Kidney (tissue), 14 donors: ENCODE data around the gene HAUS6. TPM values are rescaled to one million over a fixed set of nuclear protein-coding genes. Genes with fewer than 3 reads are reported as not detected.

Experiments used
- DNase-seq, 5 donors: peaks; one replicate each; pipeline ENCODE4 v3.0.0-alpha.2; 2013 to 2020
- FAIRE-seq: peaks from 2 replicates; lab custom pipeline; 2012; peaks lifted over from hg19 to GRCh38; lab: Jason Lieb, UNC
- H3K27ac ChIP-seq, 2 donors: one replicate each; pipeline ENCODE4 v1.7.0; 2013; ENCODE audit warnings: low read depth in 2 of 2, low read length in 2 of 2, inconsistent platforms in 1 of 2
- H3K27me3 ChIP-seq: one replicate; pipeline ENCODE4 v1.7.1; 2013; ENCODE audit warnings: low read length, inconsistent platforms; ENCODE audit not compliant: control insufficient read depth, insufficient read depth
- H3K36me3 ChIP-seq, 3 donors: one replicate each; pipeline versions ENCODE4 v1.7.0 to v1.7.1; 2013; ENCODE audit warnings: low read length in 3 of 3, control low read depth in 1 of 3, inconsistent platforms in 1 of 3; ENCODE audit not compliant: insufficient read depth in 3 of 3, control insufficient read depth in 2 of 3
- H3K4me1 ChIP-seq, 3 donors: one replicate each; pipeline versions ENCODE4 v1.7.0 to v1.7.1; 2013; ENCODE audit warnings: low read length in 3 of 3, inconsistent platforms in 1 of 3, low read depth in 1 of 3; ENCODE audit not compliant: control insufficient read depth in 2 of 3, insufficient read depth in 2 of 3
- H3K4me3 ChIP-seq, 3 donors: one replicate each; pipeline versions ENCODE4 v1.7.0 to v1.8.1; 2013; ENCODE audit warnings: low read length in 3 of 3, control low read depth in 1 of 3, inconsistent platforms in 1 of 3
- H3K9ac ChIP-seq, 3 donors: one replicate each; pipeline versions ENCODE4 v1.7.0 to v1.7.1; 2013; ENCODE audit warnings: low read length in 3 of 3, control low read depth in 1 of 3, inconsistent platforms in 1 of 3
- H3K9me3 ChIP-seq, 3 donors: one replicate each; pipeline versions ENCODE4 v1.7.0 to v1.7.1; 2013; ENCODE audit warnings: low read length in 3 of 3, control low read depth in 1 of 3, inconsistent platforms in 1 of 3; ENCODE audit not compliant: control insufficient read depth in 2 of 3, insufficient read depth in 1 of 3
- intact Hi-C: fragments of 100-400 bp; cut with DNase I; formaldehyde crosslinking; loops from one replicate; pipeline ENCODE4 v1.11.1; 2022
- polyA plus RNA-seq: library from polyadenylated mRNA; stranded (reverse); fragments of 350-450 nt; fragmentation: Illumina TruSeq; extraction: RNeasy Lipid Tissue Mini Kit (QIAGEN cat#74804); gene quantifications from one replicate; pipeline ENCODE4 v1.2.3, GENCODE V29; 2014; ENCODE audit warnings: low read depth, low replicate concordance; ENCODE audit not compliant: insufficient read depth
- total RNA-seq: library from RNA; stranded (reverse); fragmentation: NEBNext Ultra II Directional; extraction: Animal tissue kit (Norgen Biotek cat#: 25700); gene quantifications from one replicate; pipeline ENCODE4 v1.2.1, GENCODE V29; 2021
- TF ChIP-seq, protein P1 (sequence below): IDR thresholded peaks from 3 replicates; pipeline ENCODE4 v1.5.1; 2012; ENCODE audit warnings: mild to moderate bottlenecking, moderate library complexity, borderline replicate concordance; ENCODE audit not compliant: insufficient read depth; ENCODE audit errors: extremely low read depth
- donor health status: control.
- donor health status: control.
- donor health status: control.
- donor health status: control.
- donor health status: control.
- donor health status: DM: yes; HTN: yes; CAD: no.
- donor health status: Normal renal cell carcinoma (clear cell type).

Gene HAUS6
- total and polyA plus RNA-seq, 2 donors from 2014 or later = 1.9 to 7.8 TPM

DNA sequence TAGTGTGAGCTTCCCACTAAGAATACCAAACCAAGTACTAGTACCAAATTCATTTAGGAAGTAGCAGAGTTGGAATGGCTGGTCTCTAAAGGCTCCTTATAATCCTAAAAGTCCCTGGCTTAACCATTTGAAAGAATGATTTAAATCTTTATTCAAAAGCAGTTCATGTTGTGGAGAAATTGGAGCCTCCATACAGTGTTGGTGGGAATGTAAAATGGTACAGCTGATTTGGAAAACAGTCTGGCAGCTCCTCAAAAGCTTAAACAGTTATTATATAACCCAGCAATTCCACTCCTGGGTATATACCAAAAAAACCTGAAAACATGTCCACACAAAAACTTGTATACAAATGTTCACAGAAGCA lies 21.7 kb upstream of the HAUS6 start:
- Histone ChIP-seq H3K4me3 (peak overlapping the region in 2 of 3 donors; percentile 51 to 88), H3K4me1 (peaks cover 0 to 3% (median 0%) of the 10 kb centered on the region in 3 donors), H3K27ac (peak overlapping the region; percentile 12 to 78), H3K36me3 (peaks cover 2 to 36% (median 23%) of the 10 kb centered on the region in 3 donors), H3K27me3 (no peaks in the 10 kb centered on the region), H3K9me3 (no peaks in the 10 kb centered on the region), H3K9ac (no peak overlapping the region)
- TF ChIP-seq, protein P1, sequence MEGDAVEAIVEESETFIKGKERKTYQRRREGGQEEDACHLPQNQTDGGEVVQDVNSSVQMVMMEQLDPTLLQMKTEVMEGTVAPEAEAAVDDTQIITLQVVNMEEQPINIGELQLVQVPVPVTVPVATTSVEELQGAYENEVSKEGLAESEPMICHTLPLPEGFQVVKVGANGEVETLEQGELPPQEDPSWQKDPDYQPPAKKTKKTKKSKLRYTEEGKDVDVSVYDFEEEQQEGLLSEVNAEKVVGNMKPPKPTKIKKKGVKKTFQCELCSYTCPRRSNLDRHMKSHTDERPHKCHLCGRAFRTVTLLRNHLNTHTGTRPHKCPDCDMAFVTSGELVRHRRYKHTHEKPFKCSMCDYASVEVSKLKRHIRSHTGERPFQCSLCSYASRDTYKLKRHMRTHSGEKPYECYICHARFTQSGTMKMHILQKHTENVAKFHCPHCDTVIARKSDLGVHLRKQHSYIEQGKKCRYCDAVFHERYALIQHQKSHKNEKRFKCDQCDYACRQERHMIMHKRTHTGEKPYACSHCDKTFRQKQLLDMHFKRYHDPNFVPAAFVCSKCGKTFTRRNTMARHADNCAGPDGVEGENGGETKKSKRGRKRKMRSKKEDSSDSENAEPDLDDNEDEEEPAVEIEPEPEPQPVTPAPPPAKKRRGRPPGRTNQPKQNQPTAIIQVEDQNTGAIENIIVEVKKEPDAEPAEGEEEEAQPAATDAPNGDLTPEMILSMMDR = no peak
- intact Hi-C loops = no loop called here
- no peak for DNase-seq
- FAIRE-seq = no peak

DNA sequence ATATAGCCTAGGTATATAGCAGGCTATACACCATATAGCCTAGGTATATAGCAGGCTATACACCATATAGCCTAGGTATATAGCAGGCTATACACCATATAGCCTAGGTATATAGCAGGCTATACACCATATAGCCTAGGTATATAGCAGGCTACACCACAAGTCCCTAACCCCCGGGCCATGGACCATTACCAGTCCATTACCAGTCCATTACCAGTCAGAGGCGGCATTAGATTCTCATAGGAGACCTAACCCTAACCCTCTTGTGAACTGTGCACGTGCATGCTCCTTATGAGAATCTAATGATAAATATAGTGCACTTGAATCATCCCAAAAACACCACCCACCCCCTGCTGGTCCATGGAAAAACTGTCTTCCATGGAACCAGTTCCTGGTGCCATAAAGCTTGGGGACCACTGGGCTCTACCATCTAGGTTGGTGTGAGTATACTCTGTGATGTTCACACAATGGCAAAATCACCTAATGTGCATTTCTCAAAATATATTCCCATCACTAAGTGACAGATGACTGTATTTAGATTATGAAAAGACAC lies 19.9 kb upstream of the HAUS6 start:
- no peak for FAIRE-seq

DNA sequence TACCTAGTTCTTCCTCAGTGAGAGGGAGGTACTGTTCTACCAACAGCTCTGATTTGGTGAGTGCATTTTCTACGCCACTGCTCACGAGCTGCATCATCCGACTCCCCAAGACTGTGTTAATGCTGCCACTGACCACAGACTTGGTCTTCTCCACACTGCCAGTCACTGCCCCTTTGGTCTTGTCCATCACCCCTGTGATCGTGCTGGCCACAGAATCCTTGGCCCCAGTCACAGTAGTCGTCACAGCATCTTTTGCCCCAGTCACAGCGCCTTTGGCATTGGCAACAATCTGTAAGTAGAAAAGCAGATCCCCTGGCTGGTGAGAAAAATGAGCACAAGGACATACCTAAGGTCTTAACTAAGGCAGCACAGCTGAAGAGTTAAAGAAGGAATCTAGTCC lies 18.2 kb upstream of the HAUS6 start:
- DNase-seq = no peak
- TF ChIP-seq, protein P1 = no peak
- intact Hi-C loops = no loop called here
- no peak overlapping the region for H3K27ac ChIP-seq
- H3K9me3 ChIP-seq = no peaks in the 10 kb centered on the region
- no peak for FAIRE-seq
- no peaks in the 10 kb centered on the region for H3K27me3 ChIP-seq
- peaks cover 10 to 70% (median 45%) of the 10 kb centered on the region in 3 donors for H3K36me3 ChIP-seq
- no peak overlapping the region for H3K4me3 ChIP-seq
- H3K4me1 ChIP-seq = peaks cover 0 to 3% (median 0%) of the 10 kb centered on the region in 3 donors
- H3K9ac ChIP-seq = no peak overlapping the region

More for the DNA sequence above, 19.9 kb upstream of the HAUS6 start:
- intact Hi-C loops = no loop called here
- Histone ChIP-seq H3K27me3 (no peaks in the 10 kb centered on the region), H3K4me3 (no peak overlapping the region), H3K4me1 (peaks cover 0 to 3% (median 0%) of the 10 kb centered on the region in 3 donors), H3K27ac (no peak overlapping the region), H3K9ac (no peak overlapping the region), H3K36me3 (peaks cover 10 to 54% (median 35%) of the 10 kb centered on the region in 3 donors), H3K9me3 (no peaks in the 10 kb centered on the region)
- TF ChIP-seq, protein P1 = no peak
- no peak for DNase-seq
